Body of pancreas (tissue), 4 donors: ENCODE measurements around the gene OVCH1. TPM values are rescaled to one million over a fixed set of nuclear protein-coding genes. Genes with fewer than 3 reads are reported as not detected.
"Not testable (repeated sequence)": the region's sequence is repeated elsewhere in the genome, so short reads cannot be mapped to it uniquely, and the experiment has no call there.

Experiments
- ATAC-seq: fragments of 150-250 bp; one replicate; pipeline ENCODE4 v1.9.1; 2016
- DNase-seq, 4 donors: peaks; one replicate each; pipeline ENCODE4 v3.0.0-alpha.2; 2019
- H3K27ac ChIP-seq, 4 donors: fragments of 200-600 bp; sonication (generic); 1 replicate in 3 of 4; 2 replicates in 1 of 4; pipeline versions ENCODE4 v1.5.1 to v1.6.1; 2016 to 2019; ENCODE audit warnings: mild to moderate bottlenecking in 1 of 4, mixed read lengths in 1 of 4, moderate library complexity in 1 of 4
- H3K27me3 ChIP-seq, 2 donors: fragments of 200-600 bp; sonication (generic); one replicate each; pipeline ENCODE4 v1.6.0; 2016; ENCODE audit warnings: mild to moderate bottlenecking in 1 of 2
- H3K36me3 ChIP-seq, 2 donors: fragments of 200-600 bp; sonication (generic); replicated peaks in 1 of 2; 2 replicates each; pipeline ENCODE4 v1.5.1; 2016; ENCODE audit warnings: low read depth in 2 of 2; ENCODE audit not compliant: insufficient read depth in 1 of 2
- H3K4me1 ChIP-seq: fragments of 200-600 bp; sonication (generic); one replicate; pipeline ENCODE4 v1.6.0; 2016
- H3K4me3 ChIP-seq, 2 donors: fragments of 200-600 bp; sonication (generic); 1 replicate in 1 of 2; 2 replicates in 1 of 2; pipeline ENCODE4 v1.5.1; 2016 to 2019
- H3K9me3 ChIP-seq, 3 donors: fragments of 200-600 bp; sonication (generic); 1 replicate in 2 of 3; 2 replicates in 1 of 3; pipeline ENCODE4 v1.5.1; 2016
- CTCF ChIP-seq, 7 experiments: fragments of 450-650 bp in 4 of 7; fragments of 200-600 bp in 3 of 7; sonication (generic) in 3 of 7; IDR thresholded peaks; one replicate each; pipeline ENCODE4 v1.5.1; 2016 to 2019; ENCODE audit warnings: antibody characterized with exemption in 7 of 7
- POLR2A ChIP-seq, 3 donors: fragments of 450-650 bp; IDR thresholded peaks; one replicate each; pipeline ENCODE4 v1.6.1; 2016; ENCODE audit warnings: antibody characterized with exemption in 3 of 3, mild to moderate bottlenecking in 2 of 3
- WGBS, 2 donors: methylation state at CpG; one replicate each; pipeline ENCODE4 v1.1.5; 2017; 5-methylcytosine and 5-hydroxymethylcytosine counted together
- intact Hi-C: fragments of 100-400 bp; cut with DNase I; formaldehyde crosslinking; loops from one replicate; pipeline ENCODE4 v1.15.1; 2023
- total RNA-seq, 2 donors: library from RNA; depleted of rRNA; stranded (reverse); fragments of >200 nt; gene quantifications; one replicate each; pipeline ENCODE4 v1.1.0, GENCODE V29; 2016

OVCH1 gene
- total RNA-seq, 2 donors from 2014 or later, result 0.52 TPM; not detected in 1

- DNase-seq (no peak), ATAC-seq (no peak)
- Histone ChIP-seq H3K27ac (no peak overlapping the region), H3K9me3 (no peaks in the 10 kb centered on the region), H3K4me1 (no peaks in the 10 kb centered on the region), H3K27me3 (no peaks in the 10 kb centered on the region), H3K4me3 (no peak overlapping the region), H3K36me3 (no peaks in the 10 kb centered on the region)
- intact Hi-C loops, result no loop called here
- TF ChIP-seq CTCF (IDR thresholded peaks at IDR 0.05) (no peak), POLR2A (IDR thresholded peaks at IDR 0.05) (no peak)
- WGBS, 2 donors, result 92 to 95% methylated on average over 52 to 65 of the region's 65 CpGs
Observed at GRCh38 chr12:29389295-29389919, 108.1 kb downstream of the OVCH1 start.

- DNase-seq, H3K36me3 ChIP-seq, H3K4me3 ChIP-seq, ATAC-seq, intact Hi-C loops, H3K9me3 ChIP-seq, H3K27me3 ChIP-seq, H3K4me1 ChIP-seq, H3K27ac ChIP-seq: not testable (repeated sequence)
- WGBS, 2 donors, result 99% methylated on average over 20 of the region's 36 CpGs; no CpG with 5 or more reads in 1 of the 2 donors
Observed at GRCh38 chr12:29386084-29386680, 111.3 kb downstream of the OVCH1 start.

- H3K27me3 ChIP-seq, H3K27ac ChIP-seq, DNase-seq, H3K4me1 ChIP-seq, H3K4me3 ChIP-seq, intact Hi-C loops, ATAC-seq, H3K9me3 ChIP-seq, H3K36me3 ChIP-seq: not testable (repeated sequence)
- 88 to 91% methylated on average over 16 to 17 of the region's 17 CpGs for WGBS, 2 donors
Observed at GRCh38 chr12:29385194-29385593, 112.3 kb downstream of the OVCH1 start.

- H3K4me1 ChIP-seq, result peaks cover 10% of the 10 kb centered on the region
- H3K27ac ChIP-seq, result no peak overlapping the region
- H3K4me3 ChIP-seq, result no peak overlapping the region
- TF ChIP-seq POLR2A (IDR thresholded peaks at IDR 0.05), result no peak
- no peak for TF ChIP-seq CTCF (IDR thresholded peaks at IDR 0.05)
- DNase-seq (no peak), ATAC-seq (no peak)
- H3K36me3 ChIP-seq, result no peaks in the 10 kb centered on the region
- no peaks in the 10 kb centered on the region for H3K9me3 ChIP-seq
- 93 to 97% methylated on average over 2 of the region's 2 CpGs for WGBS, 2 donors
- no peaks in the 10 kb centered on the region for H3K27me3 ChIP-seq
- intact Hi-C loops, result no loop called here
Observed at GRCh38 chr12:29382251-29382650, 115.2 kb downstream of the OVCH1 start.

- TF ChIP-seq POLR2A (IDR thresholded peaks at IDR 0.05), result peak; percentile 45 to 91 (median 88)
- TF ChIP-seq CTCF (IDR thresholded peaks at IDR 0.05), result peak in 1 of 7 experiments; percentile 23
- H3K27ac ChIP-seq, result peak within 1 kb of the TSS; percentile 81 to 93 (median 89)
- H3K4me3 ChIP-seq, result peak within 1 kb of the TSS; percentile 63 to 81
- peak; percentile 100 for ATAC-seq
- intact Hi-C loops, result no loop called here
- DNase-seq, result peak; percentile 93 to 98 (median 94)
- H3K4me1 ChIP-seq, result peaks cover 10% of the 10 kb centered on the region
- 0% methylated on average over 44 to 55 of the region's 55 CpGs for WGBS, 2 donors
- no peaks in the 10 kb centered on the region for H3K36me3 ChIP-seq
- H3K27me3 ChIP-seq, result no peaks in the 10 kb centered on the region
- H3K9me3 ChIP-seq, result no peaks in the 10 kb centered on the region
Observed at GRCh38 chr12:29380536-29381523, 116.7 kb downstream of the OVCH1 start, which contains the start of gene ERGIC2. ERGIC2 (minus strand) TSS chr12:29381172; CDS start chr12:29371633, 9,539 bp downstream.

Other genes with a start within 250 kb of the OVCH1 start
- 10 to 100 TPM; 12.5 to 38.4 TPM for gene ERGIC2, start 116.5 kb downstream of the OVCH1 start, total RNA-seq